GM12872 (cell line): ENCODE measurements around the gene ATP8A1.

ENCODE experiments used
- TF ChIP-seq, protein P1 (sequence below): IDR thresholded peaks from 3 replicates; pipeline ENCODE4 v1.5.1; 2011; ENCODE audit warnings: low read depth, mild to moderate bottlenecking, low read length, moderate library complexity; ENCODE audit not compliant: insufficient read depth

The ATP8A1 gene

GRCh38 chr4:42640613-42641012, 16.3 kb downstream of the ATP8A1 start:
- TF ChIP-seq, protein P1, sequence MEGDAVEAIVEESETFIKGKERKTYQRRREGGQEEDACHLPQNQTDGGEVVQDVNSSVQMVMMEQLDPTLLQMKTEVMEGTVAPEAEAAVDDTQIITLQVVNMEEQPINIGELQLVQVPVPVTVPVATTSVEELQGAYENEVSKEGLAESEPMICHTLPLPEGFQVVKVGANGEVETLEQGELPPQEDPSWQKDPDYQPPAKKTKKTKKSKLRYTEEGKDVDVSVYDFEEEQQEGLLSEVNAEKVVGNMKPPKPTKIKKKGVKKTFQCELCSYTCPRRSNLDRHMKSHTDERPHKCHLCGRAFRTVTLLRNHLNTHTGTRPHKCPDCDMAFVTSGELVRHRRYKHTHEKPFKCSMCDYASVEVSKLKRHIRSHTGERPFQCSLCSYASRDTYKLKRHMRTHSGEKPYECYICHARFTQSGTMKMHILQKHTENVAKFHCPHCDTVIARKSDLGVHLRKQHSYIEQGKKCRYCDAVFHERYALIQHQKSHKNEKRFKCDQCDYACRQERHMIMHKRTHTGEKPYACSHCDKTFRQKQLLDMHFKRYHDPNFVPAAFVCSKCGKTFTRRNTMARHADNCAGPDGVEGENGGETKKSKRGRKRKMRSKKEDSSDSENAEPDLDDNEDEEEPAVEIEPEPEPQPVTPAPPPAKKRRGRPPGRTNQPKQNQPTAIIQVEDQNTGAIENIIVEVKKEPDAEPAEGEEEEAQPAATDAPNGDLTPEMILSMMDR, result no peak

DNA sequence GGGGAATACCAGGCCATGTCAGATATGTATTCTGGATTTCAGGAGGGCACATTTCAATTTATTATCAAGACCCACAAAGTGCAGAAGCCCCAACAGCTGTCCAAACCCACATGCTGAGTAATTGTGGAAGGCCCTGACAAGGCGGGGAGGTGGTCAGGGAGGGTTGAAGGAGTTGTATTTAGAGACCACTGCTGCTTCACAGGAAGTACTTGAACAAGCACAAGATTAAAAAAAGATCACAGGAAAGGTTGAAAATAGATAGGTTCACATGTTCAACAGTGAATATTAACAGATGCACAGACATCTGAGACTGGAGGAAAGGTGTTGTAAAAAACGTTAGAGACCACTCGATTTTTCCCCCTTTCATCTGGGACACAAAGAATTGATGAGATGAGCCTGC, 17.9 kb downstream of the ATP8A1 start:
- TF ChIP-seq, protein P1, result no peak

GRCh38 chr4:42638321-42638720, 18.6 kb downstream of the ATP8A1 start:
- TF ChIP-seq, protein P1, result no peak

DNA sequence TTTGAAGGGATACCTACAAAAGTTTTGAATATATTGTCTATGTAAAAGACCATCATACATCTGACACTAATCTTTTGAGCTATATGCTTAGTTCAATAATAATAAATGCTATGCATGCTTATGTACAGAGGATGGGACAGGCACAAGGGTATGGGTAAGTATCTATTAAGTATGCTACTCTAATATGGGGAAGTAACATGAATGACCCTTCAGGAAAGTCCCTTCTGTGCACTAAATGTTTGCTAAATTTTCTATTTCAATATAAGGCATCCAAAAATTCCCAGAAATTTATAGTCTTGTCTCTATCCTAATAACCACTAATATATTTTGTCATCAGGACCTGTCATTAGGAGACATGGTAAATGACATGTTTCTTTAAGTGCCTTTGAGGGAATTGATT, 19.0 kb downstream of the ATP8A1 start:
- TF ChIP-seq, protein P1, result no peak

- TF ChIP-seq, protein P1, result no peak
Observed at GRCh38 chr4:42637104-42637503, 19.8 kb downstream of the ATP8A1 start.

DNA sequence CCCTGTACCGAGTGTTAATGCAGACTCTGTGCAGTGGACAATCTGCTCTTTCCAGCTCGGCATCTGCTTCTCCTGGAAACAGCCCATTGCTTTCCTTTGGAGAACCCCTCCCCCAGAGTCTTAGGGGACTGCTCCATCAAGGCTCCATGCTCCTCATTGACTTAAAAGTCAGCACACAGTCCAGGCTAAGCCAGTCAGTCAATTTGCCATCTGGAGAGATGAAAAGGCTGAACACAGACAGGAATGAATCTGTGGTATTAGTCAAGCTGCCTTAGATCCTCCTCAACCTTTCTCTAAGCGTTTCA, 20.3 kb downstream of the ATP8A1 start:
- TF ChIP-seq, protein P1, result no peak

DNA sequence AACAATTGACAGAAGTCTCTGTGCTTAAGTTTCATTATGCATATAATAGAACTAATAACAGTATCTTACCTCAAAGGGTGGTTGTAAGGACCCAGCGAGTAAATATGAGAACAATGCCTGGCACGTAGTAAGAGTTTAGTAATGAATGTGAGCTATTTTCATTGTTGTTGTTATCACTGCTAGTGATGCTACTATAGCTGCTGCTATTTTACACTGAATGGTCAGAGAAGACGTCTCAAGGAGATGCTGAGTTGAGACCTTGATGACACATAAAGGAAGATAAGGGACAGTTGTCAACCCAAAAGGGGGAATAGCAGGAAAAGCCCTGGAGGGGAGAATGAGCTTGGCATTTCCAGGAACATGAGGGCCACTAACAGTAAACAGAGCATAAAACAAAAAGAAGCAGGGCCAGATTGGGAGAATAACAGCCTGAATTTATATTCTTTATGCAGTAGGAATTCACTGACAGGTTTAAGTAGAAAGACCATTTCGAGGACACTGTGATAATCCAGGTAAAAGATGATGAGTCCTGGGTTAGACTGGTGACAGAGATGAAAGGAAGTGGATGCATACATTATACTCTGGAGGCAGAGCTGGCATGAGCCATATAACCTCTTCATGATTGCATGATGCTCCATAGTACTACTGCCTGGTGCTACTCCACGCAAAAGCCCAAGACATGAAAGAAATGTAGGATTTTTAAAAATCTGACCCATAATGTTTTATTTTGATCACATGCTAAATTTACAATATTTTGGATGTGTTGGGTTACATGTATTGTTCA, 23.1 kb downstream of the ATP8A1 start:
- TF ChIP-seq, protein P1, result no peak
